Kidney epithelial cell (primary cell): ENCODE measurements around the gene PAPPA. TPM values are rescaled to one million over a fixed set of nuclear protein-coding genes. Genes with fewer than 3 reads are reported as not detected.

ENCODE experiments used
- DNase-seq: peaks from one replicate; pipeline ENCODE4 v3.0.0-alpha.2; 2010; ENCODE audit warnings: low read depth
- H3K27me3 ChIP-seq: 2 replicates; pipeline ENCODE4 v1.6.0; 2011; ENCODE audit warnings: low read length; ENCODE audit not compliant: control insufficient read depth, insufficient read depth
- H3K36me3 ChIP-seq: 2 replicates; pipeline ENCODE4 v1.5.1; 2011; ENCODE audit warnings: low read length; ENCODE audit not compliant: control insufficient read depth, insufficient read depth
- H3K4me3 ChIP-seq: 2 replicates; pipeline ENCODE4 v1.5.1; 2011; ENCODE audit warnings: low read depth, mild to moderate bottlenecking, control low read depth, low read length
- total RNA-seq: library from RNA; depleted of rRNA; stranded (reverse); fragments of >200 nt; gene quantifications from 2 replicates; pipeline ENCODE4 v1.2.3, GENCODE V29; 2015
- TF ChIP-seq, protein P1 (sequence below): IDR thresholded peaks from 2 replicates; pipeline ENCODE4 v1.5.1; 2011; ENCODE audit warnings: mild to moderate bottlenecking, moderate library complexity, low read length, control low read depth, inconsistent platforms; ENCODE audit not compliant: insufficient read depth, poor library complexity, severe bottlenecking

The PAPPA gene
- total RNA-seq, 1 donor from 2014 or later: 15.4 TPM

DNA sequence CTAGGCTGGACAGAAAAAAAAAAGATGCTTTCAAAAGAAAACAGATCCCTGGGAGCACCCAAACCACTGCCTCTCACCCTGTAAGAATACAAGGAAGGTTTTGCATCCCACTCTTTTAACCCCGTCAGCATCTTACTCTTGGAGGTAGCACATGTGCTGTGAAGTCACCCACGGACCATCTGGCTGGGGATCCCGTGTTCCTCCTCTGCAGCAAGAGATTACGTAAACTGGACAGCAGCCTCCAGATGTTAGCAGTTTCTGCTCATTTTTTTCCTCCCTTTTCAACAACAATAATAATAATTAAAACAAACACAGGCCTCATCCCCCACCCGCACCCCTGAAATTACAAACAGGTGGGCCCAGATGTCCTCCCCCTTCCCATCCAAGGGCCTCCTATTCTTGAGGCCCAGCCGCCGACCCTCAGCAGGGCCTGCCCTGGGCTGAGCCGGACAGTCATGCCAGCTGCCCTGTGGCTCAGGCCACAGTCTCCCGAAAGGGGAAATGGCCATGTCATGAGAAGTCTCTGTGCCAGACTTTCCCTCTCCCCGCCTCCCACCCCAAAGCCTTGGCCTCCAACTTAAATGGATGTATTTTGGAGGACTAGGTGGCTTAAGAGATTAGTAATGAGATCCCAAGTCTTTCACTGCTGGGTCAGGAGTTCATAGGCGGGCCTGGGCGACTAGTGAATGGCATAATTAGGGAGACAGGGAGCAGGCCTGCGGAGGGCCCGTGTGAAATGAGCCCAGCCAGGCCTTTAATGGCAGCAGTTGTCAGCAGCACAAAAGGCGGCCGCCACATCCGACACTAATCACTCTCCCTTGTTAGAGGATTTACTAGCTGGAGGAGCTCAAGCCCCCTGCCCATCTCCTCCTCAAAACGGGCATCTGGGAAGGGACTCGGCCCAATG lies 165.1 kb downstream of the PAPPA start:
- Histone ChIP-seq H3K4me3 (no peak overlapping the region), H3K27me3 (no peaks in the 10 kb centered on the region), H3K36me3 (no peaks in the 10 kb centered on the region)
- TF ChIP-seq, protein P1, sequence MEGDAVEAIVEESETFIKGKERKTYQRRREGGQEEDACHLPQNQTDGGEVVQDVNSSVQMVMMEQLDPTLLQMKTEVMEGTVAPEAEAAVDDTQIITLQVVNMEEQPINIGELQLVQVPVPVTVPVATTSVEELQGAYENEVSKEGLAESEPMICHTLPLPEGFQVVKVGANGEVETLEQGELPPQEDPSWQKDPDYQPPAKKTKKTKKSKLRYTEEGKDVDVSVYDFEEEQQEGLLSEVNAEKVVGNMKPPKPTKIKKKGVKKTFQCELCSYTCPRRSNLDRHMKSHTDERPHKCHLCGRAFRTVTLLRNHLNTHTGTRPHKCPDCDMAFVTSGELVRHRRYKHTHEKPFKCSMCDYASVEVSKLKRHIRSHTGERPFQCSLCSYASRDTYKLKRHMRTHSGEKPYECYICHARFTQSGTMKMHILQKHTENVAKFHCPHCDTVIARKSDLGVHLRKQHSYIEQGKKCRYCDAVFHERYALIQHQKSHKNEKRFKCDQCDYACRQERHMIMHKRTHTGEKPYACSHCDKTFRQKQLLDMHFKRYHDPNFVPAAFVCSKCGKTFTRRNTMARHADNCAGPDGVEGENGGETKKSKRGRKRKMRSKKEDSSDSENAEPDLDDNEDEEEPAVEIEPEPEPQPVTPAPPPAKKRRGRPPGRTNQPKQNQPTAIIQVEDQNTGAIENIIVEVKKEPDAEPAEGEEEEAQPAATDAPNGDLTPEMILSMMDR: no peak
- no peak for DNase-seq

DNA sequence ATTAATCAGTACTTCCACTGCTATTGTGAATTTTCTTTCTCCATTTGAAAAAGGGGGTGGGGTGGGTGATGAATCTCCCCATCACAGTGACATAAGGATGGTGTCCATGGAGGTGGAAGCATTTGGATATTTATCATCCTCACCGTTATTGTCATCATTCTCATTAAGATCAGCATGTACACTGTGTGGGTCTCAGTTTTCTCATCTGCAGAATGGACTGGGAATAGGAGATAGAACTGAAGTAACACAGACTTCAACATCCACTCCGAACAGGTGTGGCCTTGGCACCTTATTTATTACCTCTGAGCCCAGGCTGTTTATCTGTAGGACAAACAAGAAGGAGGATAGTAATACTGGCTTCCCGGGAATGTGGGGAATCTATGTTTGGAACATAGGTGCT lies 165.9 kb downstream of the PAPPA start:
- TF ChIP-seq, protein P1: no peak
- H3K27me3 ChIP-seq: no peaks in the 10 kb centered on the region
- no peaks in the 10 kb centered on the region for H3K36me3 ChIP-seq
- H3K4me3 ChIP-seq: no peak overlapping the region
- no peak for DNase-seq

DNA sequence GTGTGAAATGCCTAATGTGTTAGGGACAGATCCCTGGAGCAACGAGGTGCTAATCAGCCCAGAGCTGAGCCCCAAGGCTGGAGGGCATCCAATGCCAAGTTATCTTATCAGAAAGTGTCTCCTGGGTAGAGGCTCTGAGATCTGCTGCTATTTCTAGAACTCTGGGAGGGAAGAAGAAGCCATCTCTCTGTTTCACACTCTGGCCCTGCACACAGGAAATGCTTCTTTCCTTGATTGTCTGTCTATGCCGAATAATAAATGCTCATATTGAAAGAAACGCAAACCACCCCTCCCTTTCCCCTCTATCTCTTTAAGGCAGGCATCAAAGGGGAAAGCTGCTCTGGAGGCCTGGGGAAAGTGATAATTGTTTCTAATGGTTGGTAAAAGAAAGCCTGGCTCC lies 166.7 kb downstream of the PAPPA start:
- DNase-seq: no peak
- TF ChIP-seq, protein P1: no peak
- Histone ChIP-seq H3K27me3 (no peaks in the 10 kb centered on the region), H3K4me3 (no peak overlapping the region), H3K36me3 (no peaks in the 10 kb centered on the region)

DNA sequence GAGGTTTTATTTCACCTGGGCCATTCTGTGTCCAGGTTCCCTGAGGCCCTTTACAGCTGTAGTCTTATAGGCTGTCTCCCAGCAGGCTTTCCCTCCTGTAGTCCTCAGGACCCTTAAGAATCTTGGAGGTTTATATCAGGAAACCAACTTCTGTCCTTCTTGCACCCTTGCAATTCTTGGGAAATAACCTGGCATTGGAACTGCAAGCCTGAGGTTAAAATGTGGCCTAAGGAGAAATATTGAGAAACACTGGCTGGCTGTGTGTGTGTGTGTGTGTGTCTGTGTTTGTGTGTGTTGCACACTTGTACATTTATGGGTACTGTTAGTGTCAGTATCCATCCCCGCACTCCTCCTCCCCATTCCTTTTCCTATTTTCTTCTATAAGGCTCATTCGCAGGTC lies 168.9 kb downstream of the PAPPA start:
- Histone ChIP-seq H3K36me3 (no peaks in the 10 kb centered on the region), H3K4me3 (no peak overlapping the region), H3K27me3 (no peaks in the 10 kb centered on the region)
- TF ChIP-seq, protein P1: no peak
- no peak for DNase-seq

DNA sequence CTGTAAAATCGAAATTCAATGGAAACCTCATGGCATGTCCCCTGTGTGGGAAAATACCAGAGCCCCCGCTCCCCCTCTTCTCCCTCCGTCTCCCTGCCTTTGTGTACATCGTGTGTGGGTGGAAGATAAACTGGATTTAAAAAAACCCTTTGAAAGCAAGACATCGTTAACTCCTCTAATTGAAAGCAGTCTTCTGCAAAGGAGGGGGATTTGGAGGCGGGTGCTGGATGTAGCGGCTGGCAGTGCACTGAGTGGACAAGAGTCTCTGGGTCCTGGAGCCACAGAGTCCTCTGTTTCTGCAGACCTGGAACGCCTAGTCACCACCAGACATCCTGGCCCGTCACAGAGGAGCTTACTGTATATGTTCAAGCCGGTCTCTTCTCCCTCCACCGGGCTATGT lies 169.4 kb downstream of the PAPPA start:
- no peaks in the 10 kb centered on the region for H3K27me3 ChIP-seq
- DNase-seq: no peak

More for the DNA sequence above, 169.4 kb downstream of the PAPPA start:
- TF ChIP-seq, protein P1: no peak
- no peak overlapping the region for H3K4me3 ChIP-seq
- H3K36me3 ChIP-seq: no peaks in the 10 kb centered on the region
